GM18873 (cell line): ENCODE measurements around the gene URB2.
"Not testable (repeated sequence)": the region's sequence is repeated elsewhere in the genome, so short reads cannot be mapped to it uniquely, and the experiment has no call there.

Source experiments
- ATAC-seq: cut with Tn5 transposase; IDR thresholded peaks from one replicate; pipeline ENCODE4 v1.9.1; 2021; ENCODE audit warnings: mild to moderate bottlenecking, moderate library complexity, moderate number of reproducible peaks; ENCODE audit not compliant: unreplicated experiment, low FRiP score

Gene URB2

DNA sequence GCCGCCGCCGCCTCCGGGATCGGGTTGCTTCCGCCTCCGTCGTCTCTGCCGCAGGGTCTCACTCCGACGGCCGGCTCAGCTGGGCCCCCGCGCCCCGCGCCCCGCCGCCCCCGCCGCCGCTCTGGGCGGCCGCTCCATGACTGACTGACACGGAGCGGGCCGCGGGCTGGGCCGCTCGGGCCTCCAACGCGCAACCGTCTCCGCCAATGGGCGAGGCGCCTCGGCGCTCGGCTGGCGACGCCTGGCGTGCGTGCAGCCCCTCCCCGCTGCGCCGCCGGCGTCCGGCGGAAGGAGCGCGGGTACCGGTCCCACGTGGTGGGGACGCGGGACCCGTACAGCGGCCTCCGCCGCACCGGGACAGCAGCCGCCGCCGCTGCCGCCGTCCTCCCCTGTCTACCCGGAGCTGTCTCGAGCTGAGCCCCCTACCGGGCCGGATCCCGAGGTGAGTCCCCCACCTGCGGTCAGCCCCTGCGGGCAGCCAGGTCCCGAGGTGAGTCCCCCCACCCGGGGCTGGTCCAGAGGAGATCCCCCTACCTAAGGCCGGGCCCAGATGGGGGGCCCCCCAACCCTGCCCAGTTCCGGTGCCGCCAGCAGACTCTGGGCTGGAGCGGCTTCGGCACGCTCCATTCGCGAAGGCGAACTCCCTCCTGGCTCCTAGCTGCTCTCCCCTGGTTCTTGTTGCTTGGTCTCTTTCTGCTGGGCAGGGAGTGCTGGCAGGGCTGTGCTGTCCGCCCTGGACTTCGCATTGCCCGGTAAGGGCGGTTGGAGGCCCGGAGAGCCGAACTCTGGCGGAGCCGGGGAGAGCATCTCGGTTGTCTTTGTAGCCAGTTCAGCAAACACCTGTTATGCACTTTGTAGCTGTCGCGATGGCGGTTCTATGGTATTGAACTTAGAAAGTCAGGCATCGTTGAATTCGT lies at the start of gene URB2, which contains the start of gene TAF5L:
Gene URB2, plus strand, starts transcription at position 333 of the 917 bp plus-strand sequence. CDS start 1,387 bp downstream, outside the sequence.
Gene TAF5L, minus strand, starts transcription at position 208 of the 917 bp plus-strand sequence. CDS start 11,640 bp downstream, outside the sequence.
- ATAC-seq = peak; percentile 61

DNA sequence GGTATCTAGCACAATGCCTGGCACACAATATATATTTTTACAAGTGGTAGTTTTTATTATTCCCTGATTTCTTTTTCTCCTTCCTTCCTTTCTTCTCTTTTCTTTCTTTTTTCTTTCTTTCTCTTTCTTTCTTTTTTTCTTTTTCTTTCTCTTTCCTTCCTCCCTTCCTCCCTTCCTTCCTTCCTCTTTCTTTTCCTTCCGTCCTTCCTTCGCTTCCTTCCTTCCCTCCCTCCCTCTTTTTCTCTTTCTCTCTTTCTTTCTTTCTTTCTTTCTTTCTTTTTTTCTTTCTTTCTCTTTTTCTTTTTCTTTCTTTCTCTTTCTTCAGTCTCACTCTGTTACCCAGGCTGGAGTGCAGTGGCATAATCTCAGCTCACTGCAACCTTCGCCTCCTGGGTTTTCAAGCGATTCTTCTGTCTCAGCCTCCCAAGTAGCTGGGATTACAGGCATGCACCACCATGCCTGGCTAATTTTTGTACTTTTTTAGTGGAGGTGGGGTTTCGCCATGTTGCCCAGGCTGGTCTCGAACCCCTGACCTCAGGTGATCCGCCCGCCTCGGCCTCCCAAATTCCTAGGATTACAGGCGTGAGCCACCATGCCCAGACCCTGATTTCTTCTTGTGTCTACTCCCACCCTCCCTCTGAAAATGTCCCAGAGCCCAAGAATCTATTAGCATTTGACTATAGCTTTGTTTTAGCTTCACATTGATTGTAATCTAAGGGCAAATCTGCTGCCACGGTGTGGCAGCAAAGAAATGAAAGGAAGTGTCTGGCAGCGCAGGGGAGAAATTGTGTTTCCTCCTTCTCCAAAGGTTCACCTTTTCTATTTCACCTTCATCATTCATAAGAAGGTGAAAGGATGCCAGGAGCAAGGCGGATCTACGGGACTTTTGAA lies 47.6 kb upstream of the URB2 start:
- no peak for ATAC-seq

GRCh38 chr1:229579059-229579673 lies 46.9 kb upstream of the URB2 start:
- ATAC-seq = no peak

DNA sequence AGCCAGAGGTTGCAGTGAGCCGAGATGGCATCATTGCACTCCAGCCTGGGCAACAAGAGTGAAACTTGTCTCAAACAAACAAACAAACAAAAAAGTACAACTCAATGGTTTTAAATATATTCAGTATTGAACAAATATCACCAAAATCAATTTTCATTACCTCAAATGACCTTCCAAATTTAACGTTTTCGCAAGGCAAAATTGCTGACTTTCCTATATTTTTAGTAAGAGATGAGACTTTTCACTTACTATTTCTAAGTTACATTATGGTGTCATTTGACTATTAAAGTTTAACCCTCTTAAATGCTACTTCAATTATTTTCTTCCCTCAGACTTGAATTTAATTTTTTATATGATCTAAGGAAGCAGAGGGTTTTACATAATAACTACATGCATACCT lies 44.6 kb upstream of the URB2 start:
- no peak for ATAC-seq

DNA sequence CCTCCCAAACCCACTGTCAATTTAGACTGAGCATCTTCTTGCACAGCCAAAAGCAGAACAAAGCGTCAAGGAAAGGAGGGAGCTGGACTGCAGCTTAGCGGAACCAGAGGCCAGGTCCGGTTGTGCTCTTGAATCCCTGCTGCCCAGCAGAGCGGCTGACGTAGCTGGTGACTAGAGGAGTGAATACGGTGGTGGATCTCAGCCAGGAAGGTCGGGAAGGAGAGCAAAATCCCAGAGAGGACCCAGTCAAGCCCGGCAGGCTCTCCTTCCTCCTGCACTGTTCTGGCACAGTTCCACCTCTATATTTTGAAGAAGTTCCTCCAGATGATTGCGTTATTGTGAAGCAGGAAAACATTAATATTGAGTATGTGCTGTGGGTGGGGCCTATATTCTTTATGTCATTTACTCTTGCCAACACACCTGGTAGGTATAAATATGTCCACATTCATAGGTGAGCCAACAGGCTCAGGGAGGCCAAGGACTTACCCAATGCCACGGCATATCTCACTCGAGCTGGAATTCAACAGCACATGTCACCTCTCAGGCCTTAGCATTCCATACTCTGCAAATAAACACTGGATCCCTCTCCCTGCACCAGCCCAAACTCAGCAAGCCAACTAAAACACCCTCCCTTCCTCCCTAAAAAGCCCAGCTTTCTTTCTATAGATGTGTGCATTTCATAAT lies 43.9 kb upstream of the URB2 start:
- ATAC-seq = no peak

DNA sequence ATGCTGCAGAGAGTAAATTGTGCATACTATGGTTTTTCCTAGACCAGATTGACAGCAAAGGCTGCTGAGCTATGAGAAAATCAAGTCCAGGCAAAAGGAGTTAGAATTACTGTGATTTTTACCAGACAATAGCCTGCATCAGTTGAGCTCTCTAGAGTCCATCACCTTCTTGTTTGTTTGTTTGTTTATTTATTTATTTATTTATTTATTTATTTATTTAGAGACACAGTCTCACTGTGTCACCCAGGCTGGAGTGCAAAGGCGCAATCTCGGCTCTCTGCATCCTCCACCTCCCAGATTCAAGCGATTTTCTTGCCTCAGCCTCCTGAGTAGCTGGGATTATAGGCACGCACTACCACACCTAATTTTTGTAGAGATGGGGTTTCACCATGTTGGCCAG lies 43.3 kb upstream of the URB2 start:
- ATAC-seq = no peak

GRCh38 chr1:229585338-229585737 lies 40.7 kb upstream of the URB2 start:
- ATAC-seq = no peak

DNA sequence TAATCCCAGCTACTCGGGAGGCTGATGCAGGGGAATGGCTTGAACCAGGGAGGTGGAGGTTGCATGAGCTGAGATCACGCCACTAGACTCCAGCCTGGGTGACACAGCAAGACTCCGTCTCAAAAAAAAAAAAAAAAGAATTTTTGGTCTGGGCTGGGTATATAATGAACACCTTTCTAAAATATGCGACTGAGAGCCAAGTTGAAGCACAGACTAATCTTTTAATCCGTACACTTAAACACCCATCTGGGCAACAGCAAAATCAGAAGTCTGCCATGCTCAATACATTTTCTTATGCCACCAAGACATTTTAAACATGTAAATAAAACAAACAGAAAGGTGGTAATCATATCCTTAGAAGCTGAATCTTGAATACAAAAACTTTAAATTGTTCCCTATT lies 35.9 kb upstream of the URB2 start:
- no peak for ATAC-seq

GRCh38 chr1:229593800-229594199 lies 32.2 kb upstream of the URB2 start:
- no peak for ATAC-seq

- ATAC-seq = no peak
Measured at GRCh38 chr1:229594227-229595008, 31.6 kb upstream of the URB2 start.

DNA sequence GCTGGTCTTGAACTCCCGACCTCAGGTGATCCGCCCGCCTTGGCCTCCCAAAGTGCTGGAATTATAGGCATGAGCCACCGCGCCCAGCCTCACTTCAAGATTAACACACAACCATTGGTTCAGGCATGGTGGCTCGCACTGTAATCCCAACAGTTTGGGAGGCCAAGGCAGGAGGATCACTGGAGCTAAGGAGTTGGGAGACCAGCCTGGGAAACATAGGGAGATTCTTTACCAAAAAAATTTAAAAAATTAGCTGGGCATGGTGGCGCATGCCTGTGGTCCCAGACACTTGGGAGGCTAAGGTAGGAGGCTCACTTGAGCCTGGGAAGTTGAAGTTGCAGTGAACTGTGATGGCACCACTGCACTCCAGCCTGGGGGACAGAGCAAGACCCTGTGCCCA lies 30.2 kb upstream of the URB2 start:
- not testable (repeated sequence) for ATAC-seq

DNA sequence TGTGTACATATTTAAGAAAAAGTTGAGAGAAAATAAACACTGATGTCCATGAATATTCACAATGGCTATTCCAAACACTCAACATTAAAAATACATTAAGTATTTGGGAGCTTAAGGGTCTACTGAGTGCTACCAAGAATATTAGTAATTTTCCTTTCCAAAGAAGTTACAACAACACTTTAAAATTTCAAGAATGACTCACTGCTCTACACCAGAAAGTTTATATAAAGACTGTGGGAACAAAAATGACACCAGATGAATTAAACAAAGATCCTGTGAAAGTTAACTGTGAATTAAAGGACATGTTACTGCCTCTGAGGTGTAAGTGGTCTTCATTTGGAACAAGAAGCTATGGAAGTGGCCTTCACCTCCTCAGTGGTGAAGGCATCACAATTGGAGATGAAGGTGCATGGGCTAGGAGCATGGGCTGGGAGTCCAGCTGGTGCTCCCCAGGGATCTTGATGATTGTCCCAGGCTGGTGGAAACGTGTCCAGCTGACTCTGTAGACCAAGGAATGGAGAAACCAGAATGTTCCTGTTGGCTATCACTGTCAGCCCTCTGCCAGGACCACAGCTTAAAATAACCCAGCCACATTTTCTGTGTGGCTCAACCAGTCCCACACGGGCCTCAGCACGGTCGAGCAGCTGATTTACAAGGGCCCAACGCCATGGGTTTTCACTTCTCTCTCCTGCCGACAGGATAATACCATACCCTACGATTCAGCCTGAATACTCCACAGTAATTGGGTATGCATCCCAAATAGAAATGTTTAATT lies 28.9 kb upstream of the URB2 start:
- ATAC-seq = no peak

- ATAC-seq = no peak
Measured at GRCh38 chr1:229597877-229598276, 28.2 kb upstream of the URB2 start.

DNA sequence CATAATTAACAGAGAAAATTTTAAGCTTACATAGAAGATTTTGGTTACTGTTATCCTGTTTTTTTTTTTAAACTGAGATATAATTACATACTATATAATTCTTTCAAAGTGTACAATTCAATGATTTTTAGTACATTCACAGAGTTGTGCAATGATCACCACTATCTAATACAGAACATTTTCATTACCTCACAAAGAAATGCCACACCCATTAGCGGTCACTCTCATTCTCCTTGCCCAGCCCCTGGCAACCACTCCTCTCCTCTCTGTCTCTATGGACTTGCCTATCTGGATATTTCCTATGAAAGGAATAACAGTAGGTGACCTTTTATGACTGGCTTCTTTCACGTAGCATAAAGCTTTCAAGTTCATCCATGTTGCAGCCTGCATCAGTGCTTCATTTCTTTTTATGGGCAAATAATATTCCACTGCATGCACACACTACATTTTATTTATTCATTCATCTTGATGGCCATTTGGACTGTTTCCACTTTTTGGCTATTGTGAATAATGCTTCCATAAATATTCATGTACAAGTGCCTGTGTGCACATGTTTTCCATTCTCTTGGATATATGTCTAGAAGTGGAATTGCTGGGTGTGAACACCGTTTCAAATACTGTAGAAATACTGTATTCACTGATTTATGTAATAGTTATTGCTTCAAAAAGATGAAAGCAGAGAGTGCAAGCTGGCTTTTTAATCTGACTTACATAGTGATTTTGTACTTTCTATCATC lies 26.7 kb upstream of the URB2 start:
- ATAC-seq = no peak

GRCh38 chr1:229600229-229600628 lies 25.8 kb upstream of the URB2 start:
- no peak for ATAC-seq

DNA sequence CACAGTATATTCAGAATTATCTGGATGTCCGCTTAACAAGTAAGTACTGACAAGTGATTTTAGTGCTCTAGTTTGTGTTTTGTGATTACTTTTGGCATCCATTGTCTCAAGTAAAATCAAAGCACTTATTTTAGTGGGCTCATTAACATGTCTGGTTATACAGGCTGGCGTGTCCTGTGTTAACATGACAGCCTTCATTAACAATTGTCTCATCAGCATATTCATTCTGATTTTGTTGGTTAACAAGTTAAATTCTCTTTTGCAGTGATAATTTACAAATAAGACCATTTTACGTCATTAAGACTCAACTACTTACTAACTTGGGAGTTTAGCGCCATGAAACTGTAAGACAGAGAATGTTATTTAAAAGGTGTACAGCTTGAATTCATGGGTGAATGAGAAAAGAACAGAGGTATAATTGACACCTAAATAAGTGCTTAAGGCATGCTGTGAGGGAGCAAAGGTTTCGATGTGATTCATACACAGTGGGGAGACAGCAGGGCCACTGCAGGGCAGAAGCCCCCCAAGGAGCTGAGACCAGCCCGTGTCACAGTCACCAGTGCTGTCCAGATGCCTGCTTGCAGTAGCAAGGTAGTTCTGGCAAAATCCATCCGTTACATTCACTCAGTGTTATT lies 22.6 kb upstream of the URB2 start:
- no peak for ATAC-seq

GRCh38 chr1:229607370-229607769 lies 18.7 kb upstream of the URB2 start:
- no peak for ATAC-seq
